ENCODE data around the gene PRLR. TPM values are rescaled to one million over a fixed set of nuclear protein-coding genes. Genes with fewer than 3 reads are reported as not detected.

The PRLR gene
- total and polyA plus RNA-seq, 2 of the 13 experiments (the other 11 are each of a cell fraction or from before 2014, with no cell fraction given) = 12.2 to 13.3 TPM

DNA sequence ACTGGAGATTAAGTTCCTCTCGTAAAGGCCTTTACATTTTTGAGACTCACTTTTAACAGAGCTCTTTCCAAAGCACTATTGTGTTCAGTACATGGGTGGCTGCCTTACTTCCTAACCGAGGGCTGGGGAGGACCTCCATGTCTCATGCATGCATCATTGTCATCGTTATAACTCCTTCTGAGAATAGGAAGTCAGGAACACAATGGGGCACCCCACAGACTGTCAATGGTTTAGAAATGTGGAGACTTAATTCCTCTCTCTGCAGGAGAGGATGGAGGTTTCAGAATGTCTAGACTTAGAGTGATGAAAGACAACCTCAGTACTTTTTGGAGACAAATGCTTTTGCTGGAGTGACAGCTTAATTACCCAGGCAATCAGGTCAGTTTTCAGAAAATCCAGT lies 83.9 kb downstream of the PRLR start:
- TF ChIP-seq, protein P1, sequence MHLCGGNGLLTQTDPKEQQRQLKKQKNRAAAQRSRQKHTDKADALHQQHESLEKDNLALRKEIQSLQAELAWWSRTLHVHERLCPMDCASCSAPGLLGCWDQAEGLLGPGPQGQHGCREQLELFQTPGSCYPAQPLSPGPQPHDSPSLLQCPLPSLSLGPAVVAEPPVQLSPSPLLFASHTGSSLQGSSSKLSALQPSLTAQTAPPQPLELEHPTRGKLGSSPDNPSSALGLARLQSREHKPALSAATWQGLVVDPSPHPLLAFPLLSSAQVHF (CRISPR knock-in tag; IDR thresholded peaks at IDR 0.05) = no peak
- no peak for TF ChIP-seq U2AF2 (IDR thresholded peaks at IDR 0.05; ENCODE audit: low read depth, low read length)
- no peak for TF ChIP-seq SMAD9 (CRISPR knock-in tag; IDR thresholded peaks at IDR 0.05)
- no peak for TF ChIP-seq NAIF1 (CRISPR knock-in tag; IDR thresholded peaks at IDR 0.05; ENCODE audit: borderline replicate concordance)
- TF ChIP-seq, protein P2, sequence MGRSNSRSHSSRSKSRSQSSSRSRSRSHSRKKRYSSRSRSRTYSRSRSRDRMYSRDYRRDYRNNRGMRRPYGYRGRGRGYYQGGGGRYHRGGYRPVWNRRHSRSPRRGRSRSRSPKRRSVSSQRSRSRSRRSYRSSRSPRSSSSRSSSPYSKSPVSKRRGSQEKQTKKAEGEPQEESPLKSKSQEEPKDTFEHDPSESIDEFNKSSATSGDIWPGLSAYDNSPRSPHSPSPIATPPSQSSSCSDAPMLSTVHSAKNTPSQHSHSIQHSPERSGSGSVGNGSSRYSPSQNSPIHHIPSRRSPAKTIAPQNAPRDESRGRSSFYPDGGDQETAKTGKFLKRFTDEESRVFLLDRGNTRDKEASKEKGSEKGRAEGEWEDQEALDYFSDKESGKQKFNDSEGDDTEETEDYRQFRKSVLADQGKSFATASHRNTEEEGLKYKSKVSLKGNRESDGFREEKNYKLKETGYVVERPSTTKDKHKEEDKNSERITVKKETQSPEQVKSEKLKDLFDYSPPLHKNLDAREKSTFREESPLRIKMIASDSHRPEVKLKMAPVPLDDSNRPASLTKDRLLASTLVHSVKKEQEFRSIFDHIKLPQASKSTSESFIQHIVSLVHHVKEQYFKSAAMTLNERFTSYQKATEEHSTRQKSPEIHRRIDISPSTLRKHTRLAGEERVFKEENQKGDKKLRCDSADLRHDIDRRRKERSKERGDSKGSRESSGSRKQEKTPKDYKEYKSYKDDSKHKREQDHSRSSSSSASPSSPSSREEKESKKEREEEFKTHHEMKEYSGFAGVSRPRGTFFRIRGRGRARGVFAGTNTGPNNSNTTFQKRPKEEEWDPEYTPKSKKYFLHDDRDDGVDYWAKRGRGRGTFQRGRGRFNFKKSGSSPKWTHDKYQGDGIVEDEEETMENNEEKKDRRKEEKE (IDR thresholded peaks at IDR 0.05) = no peak
- TF ChIP-seq ZNF33A (CRISPR knock-in tag; IDR thresholded peaks at IDR 0.05; ENCODE audit: borderline replicate concordance) = no peak
- no peak for TF ChIP-seq EEA1 (CRISPR knock-in tag; IDR thresholded peaks at IDR 0.05; ENCODE audit: borderline replicate concordance)
- TF ChIP-seq SCMH1 (CRISPR knock-in tag; IDR thresholded peaks at IDR 0.05; ENCODE audit: borderline replicate concordance) = no peak
- no peak for TF ChIP-seq TBP (CRISPR knock-in tag; IDR thresholded peaks at IDR 0.05)
- TF ChIP-seq, protein P3, sequence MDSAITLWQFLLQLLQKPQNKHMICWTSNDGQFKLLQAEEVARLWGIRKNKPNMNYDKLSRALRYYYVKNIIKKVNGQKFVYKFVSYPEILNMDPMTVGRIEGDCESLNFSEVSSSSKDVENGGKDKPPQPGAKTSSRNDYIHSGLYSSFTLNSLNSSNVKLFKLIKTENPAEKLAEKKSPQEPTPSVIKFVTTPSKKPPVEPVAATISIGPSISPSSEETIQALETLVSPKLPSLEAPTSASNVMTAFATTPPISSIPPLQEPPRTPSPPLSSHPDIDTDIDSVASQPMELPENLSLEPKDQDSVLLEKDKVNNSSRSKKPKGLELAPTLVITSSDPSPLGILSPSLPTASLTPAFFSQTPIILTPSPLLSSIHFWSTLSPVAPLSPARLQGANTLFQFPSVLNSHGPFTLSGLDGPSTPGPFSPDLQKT (CRISPR knock-in tag; IDR thresholded peaks at IDR 0.05; ENCODE audit: borderline replicate concordance) = no peak
- no peak for TF ChIP-seq GLI4 (CRISPR knock-in tag; IDR thresholded peaks at IDR 0.05; ENCODE audit: borderline replicate concordance)
- TF ChIP-seq ZNF282 (IDR thresholded peaks at IDR 0.05; ENCODE audit: partially characterized antibody) = no peak
- TF ChIP-seq, protein P4, sequence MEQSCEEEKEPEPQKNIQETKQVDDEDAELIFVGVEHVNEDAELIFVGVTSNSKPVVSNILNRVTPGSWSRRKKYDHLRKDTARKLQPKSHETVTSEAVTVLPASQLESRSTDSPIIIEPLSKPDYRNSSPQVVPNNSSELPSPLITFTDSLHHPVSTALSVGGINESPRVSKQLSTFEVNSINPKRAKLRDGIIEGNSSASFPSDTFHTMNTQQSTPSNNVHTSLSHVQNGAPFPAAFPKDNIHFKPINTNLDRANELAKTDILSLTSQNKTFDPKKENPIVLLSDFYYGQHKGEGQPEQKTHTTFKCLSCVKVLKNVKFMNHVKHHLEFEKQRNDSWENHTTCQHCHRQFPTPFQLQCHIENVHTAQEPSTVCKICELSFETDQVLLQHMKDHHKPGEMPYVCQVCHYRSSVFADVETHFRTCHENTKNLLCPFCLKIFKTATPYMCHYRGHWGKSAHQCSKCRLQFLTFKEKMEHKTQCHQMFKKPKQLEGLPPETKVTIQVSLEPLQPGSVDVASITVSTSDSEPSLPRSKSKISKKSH (CRISPR knock-in tag; IDR thresholded peaks at IDR 0.05; ENCODE audit: borderline replicate concordance) = no peak
- TF ChIP-seq ZNF326 (CRISPR knock-in tag; IDR thresholded peaks at IDR 0.05; ENCODE audit: borderline replicate concordance) = no peak
- TF ChIP-seq ZMYM4 (CRISPR knock-in tag; IDR thresholded peaks at IDR 0.05) = no peak
- WGBS (ENCODE audit: low lambda C conversion rate) = 94% methylated on average over 3 of the region's 3 CpGs
- FAIRE-seq = no peak
- Histone ChIP-seq H3K36me3 (replicated peaks in 1 of 2; ENCODE audit: control insufficient read depth in 1 of 2, insufficient read depth in 2 of 2, low read length in 2 of 2) (no peaks in the 10 kb centered on the region), H3K79me2 (ENCODE audit: insufficient read depth, low read length) (no peaks in the 10 kb centered on the region), H2AFZ (ENCODE audit: low read length) (no peak overlapping the region), H3K27me3 (ENCODE audit: control insufficient read depth in 1 of 2, insufficient read depth in 2 of 2, low read length in 2 of 2) (no peaks in the 10 kb centered on the region), H3K4me2 (ENCODE audit: low read depth, low read length) (no peak overlapping the region), H3K4me1 (ENCODE audit: insufficient read depth, low read length) (no peaks in the 10 kb centered on the region), H3K9me3 (ENCODE audit: low read length) (no peaks in the 10 kb centered on the region), H4K20me1 (ENCODE audit: insufficient read depth, low read length) (no peaks in the 10 kb centered on the region), H3K9ac (ENCODE audit: insufficient read depth, low read depth, low read length) (no peak overlapping the region), H3K27ac (ENCODE audit: extremely low read length, insufficient read depth, low read length) (no peak overlapping the region), H3K4me3 (replicated peaks in 1 of 3; ENCODE audit: insufficient read depth in 1 of 3, low read depth in 2 of 3, low read length in 3 of 3) (no peak overlapping the region)
- ChIA-PET POLR2A (no interaction called here), CTCF (ENCODE audit: low intra/inter-chr PET ratio, low total read pairs) (no interaction called here)
- no peak for ATAC-seq
- BruUV-seq (replicated peaks) = no TSS peak
- in situ Hi-C loops (cut with HindIII; ENCODE audit: extremely low pct_ligation_motif_present, low pct_unique_long_range_greater_than_20kb) = no loop called here
- intact Hi-C loops (cut with micrococcal nuclease; ENCODE audit: unreplicated experiment) = no loop called here
- no peak for DNase-seq (ENCODE audit: low spot score)
